NAMALWA (cell line): Measurements from ENCODE around the gene SPATC1L.
"Not testable (repeated sequence)": the region's sequence is repeated elsewhere in the genome, so short reads cannot be mapped to it uniquely, and the experiment has no call there.

ENCODE experiments used
- DNase-seq: peaks from one replicate; pipeline ENCODE4 v3.0.0-alpha.2; 2015; ENCODE audit warnings: low spot score

Gene SPATC1L

GRCh38 chr21:46199436-46200373 lies 15.4 kb upstream of the SPATC1L start:
- no peak for DNase-seq

GRCh38 chr21:46196733-46197132 lies 12.5 kb upstream of the SPATC1L start:
- no peak for DNase-seq

- no peak for DNase-seq
These were observed 11.4 kb upstream of the SPATC1L start for GRCh38 chr21:46195595-46196195.

- no peak for DNase-seq
These were observed 10.4 kb upstream of the SPATC1L start for GRCh38 chr21:46194374-46195334.

GRCh38 chr21:46193829-46194373 lies 9.6 kb upstream of the SPATC1L start:
- DNase-seq: no peak

- no peak for DNase-seq
These were observed 7.7 kb upstream of the SPATC1L start for GRCh38 chr21:46191686-46192575.

- DNase-seq: no peak
These were observed 7.0 kb upstream of the SPATC1L start for GRCh38 chr21:46191257-46191685.

- no peak for DNase-seq
These were observed 6.4 kb upstream of the SPATC1L start for GRCh38 chr21:46190491-46191131.

GRCh38 chr21:46189959-46190490 lies 5.8 kb upstream of the SPATC1L start:
- no peak for DNase-seq

GRCh38 chr21:46189213-46189958 lies 5.1 kb upstream of the SPATC1L start:
- DNase-seq: no peak

GRCh38 chr21:46188226-46189212 lies 4.3 kb upstream of the SPATC1L start:
- DNase-seq: no peak

- no peak for DNase-seq
These were observed 3.6 kb upstream of the SPATC1L start for GRCh38 chr21:46187814-46188213.

- no peak for DNase-seq
These were observed 3.0 kb upstream of the SPATC1L start for GRCh38 chr21:46187261-46187660.

GRCh38 chr21:46185716-46186115 lies 1.5 kb upstream of the SPATC1L start:
- no peak for DNase-seq

- peak; percentile 76 for DNase-seq
These were observed 631 bp upstream of the SPATC1L start for GRCh38 chr21:46184625-46185555.

- DNase-seq: not testable (repeated sequence)
These were observed 836 bp downstream of the SPATC1L start for GRCh38 chr21:46183337-46183909.
